GM21576 (cell line): Measurements from ENCODE around the gene DYDC1.
"Not testable (repeated sequence)": the region's sequence is repeated elsewhere in the genome, so short reads cannot be mapped to it uniquely, and the experiment has no call there.

ENCODE experiments used
- ATAC-seq: cut with Tn5 transposase; IDR thresholded peaks from one replicate; pipeline ENCODE4 v1.9.1; 2021; ENCODE audit warnings: mild to moderate bottlenecking, moderate library complexity; ENCODE audit not compliant: unreplicated experiment

Gene DYDC1

GRCh38 chr10:80344912-80345311 is 11.6 kb downstream of the DYDC1 start:
- no peak for ATAC-seq

GRCh38 chr10:80344276-80344675 is 12.3 kb downstream of the DYDC1 start:
- no peak for ATAC-seq

DNA sequence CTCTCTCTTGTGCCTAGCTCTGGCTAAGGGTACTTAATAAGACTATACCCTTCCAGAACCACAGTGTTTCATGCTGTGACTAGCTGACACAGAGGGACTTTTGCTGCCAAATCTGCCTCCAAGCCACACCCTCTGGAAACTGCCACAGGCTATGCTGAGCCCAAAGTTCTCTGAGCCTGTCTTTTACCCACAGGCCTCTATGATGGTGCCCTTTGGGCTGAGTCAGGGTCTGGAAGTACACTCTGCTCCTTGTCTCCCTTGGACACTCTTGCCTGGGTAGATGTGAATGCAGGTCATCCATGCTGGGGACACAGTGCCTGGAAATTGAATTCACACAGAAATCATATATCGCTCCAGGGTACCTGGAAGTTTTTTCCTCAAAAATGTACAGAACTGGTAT is 22.6 kb downstream of the DYDC1 start:
- ATAC-seq: no peak

DNA sequence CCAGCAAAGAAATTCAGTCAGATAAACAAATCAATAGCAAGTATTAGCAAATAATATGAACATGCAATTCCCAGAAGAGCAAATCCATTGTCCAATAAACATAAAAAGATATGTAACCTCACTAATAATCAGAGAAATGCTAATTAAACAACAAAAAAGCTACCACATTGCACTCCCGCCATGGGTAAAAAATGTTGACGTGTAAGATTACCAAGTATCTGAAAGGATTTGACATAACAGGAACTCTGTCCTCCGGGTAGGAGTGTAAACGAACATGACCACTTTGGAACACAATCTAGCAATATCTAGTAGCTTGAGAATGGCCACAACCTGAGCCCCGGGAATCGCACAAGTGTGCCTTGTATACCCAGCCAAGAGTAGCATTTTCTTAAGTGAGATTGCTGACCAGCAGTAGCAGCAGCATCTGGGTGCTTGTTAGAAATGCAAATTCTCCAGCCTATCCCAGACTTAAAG is 31.6 kb downstream of the DYDC1 start:
- ATAC-seq: no peak

GRCh38 chr10:80324086-80324485 is 32.5 kb downstream of the DYDC1 start:
- ATAC-seq: no peak

DNA sequence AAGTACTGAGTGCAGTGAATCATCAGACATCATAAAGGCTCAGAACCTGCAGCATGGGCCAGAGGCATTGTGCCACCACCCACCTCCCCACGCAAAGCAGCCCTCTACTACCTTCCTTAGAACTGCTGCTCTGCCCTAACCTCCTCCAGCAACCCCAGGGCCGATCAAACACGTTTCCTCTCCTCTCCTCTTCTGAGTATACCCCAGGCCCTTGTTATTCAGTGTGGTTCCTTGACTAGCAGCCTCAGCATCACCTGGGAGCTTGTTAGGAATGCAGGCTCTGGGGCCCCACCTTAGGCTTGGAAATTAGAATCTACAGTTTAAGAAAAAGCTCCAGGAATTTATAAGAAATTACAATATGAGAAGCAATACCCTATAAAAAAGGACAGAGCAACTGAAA is 33.2 kb downstream of the DYDC1 start:
- no peak for ATAC-seq

DNA sequence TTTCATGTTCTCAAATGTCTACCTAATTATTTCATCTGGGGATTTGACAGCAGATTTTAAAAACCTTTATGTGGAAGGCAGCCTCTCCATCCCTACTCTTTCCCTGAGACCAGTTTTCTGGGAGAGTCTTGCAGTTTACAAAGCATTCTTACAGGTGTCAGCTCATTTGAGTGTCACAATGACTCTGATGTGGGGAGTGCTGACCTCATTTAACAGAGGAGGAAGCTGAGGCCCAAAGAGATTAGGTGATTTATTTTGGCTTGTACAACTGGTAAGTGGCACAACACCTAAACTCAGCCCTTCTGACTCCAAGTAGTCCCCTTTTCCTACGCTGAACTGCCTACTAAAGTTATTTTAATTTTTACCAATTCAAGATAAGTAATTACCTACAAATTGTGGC is 33.8 kb downstream of the DYDC1 start:
- no peak for ATAC-seq

DNA sequence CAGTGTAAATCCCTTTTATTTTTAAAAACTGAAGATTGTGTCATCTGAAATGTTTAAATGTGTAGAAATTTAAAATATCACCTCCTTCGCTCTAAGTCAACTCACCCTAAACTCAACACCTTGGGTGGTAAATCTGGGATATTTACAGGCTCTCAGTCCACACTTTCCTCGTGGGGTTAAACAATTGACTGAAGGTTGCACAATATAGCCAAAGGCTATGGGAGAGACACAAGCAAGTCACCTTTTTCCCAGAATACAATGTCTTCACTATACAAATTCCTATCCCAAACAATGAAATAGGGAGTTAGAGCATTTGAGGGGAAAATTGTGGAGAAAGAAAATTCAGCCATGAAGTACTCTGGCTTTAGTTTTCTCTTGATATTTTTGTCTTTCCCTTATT is 34.4 kb downstream of the DYDC1 start:
- ATAC-seq: no peak

GRCh38 chr10:80321183-80321582 is 35.4 kb downstream of the DYDC1 start:
- no peak for ATAC-seq

GRCh38 chr10:80320377-80320776 is 36.2 kb downstream of the DYDC1 start:
- ATAC-seq: no peak

GRCh38 chr10:80319725-80320290 is 36.7 kb downstream of the DYDC1 start:
- no peak for ATAC-seq

GRCh38 chr10:80319318-80319717 is 37.2 kb downstream of the DYDC1 start:
- no peak for ATAC-seq

DNA sequence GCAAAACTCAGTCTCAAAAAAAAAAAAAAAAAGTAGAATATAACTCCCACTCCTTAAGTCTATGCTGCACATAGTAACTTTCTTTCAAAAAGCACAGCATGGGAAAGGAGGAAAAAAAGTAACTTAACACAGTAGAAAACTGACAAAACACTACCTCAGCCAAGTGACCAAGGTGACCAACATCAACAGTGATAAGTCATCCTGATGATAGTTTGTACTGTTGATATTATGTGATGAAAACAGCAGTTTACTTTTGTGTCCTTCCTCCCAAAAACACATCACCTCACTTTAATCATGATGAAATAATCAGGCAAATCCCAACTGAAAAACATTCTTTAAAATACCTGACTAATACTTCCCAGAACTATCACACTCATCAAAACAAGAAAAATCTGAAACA is 37.8 kb downstream of the DYDC1 start:
- no peak for ATAC-seq

DNA sequence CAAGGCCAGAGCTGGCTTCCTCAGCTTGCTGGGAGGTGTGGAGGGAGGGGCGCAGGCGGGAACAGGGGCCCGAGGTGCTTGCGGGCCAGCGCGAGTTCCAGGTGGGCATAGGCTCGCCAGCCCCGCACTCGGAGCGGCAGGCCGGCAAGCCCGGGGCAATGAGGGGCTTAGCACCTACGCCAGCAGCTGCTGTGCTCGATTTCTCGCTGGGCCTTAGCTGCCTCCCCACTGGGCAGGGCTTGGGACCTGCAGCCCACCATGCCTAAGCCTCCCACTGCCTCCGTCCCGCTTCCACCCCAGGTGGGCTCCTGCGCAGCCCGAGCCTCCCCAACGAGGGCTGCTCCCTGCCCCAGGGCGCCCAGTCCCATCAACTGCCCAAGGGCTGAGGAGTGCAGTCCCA is 41.2 kb downstream of the DYDC1 start:
- no peak for ATAC-seq

DNA sequence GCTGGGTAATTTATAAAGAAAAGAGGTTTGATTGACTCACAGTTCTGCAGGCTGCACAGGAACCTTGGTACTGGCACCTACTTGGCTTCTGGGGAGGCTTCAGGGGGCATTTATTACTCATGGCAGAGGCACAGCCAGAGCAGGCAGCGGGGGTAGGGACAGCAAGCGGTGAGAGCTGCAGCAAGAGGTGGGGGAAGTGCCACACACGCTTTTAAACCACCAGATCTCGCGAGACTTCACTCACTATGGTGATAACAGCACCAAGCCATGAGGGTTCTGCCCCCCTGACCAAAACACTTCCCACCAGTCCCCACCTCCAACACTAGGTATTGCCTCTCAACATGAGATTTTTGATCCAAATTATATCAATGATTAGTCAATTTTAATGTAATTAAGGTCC is 43.0 kb downstream of the DYDC1 start:
- no peak for ATAC-seq

GRCh38 chr10:80305989-80306388 is 50.6 kb downstream of the DYDC1 start:
- ATAC-seq: not testable (repeated sequence)

GRCh38 chr10:80296942-80297341 is 59.6 kb downstream of the DYDC1 start:
- no peak for ATAC-seq

DNA sequence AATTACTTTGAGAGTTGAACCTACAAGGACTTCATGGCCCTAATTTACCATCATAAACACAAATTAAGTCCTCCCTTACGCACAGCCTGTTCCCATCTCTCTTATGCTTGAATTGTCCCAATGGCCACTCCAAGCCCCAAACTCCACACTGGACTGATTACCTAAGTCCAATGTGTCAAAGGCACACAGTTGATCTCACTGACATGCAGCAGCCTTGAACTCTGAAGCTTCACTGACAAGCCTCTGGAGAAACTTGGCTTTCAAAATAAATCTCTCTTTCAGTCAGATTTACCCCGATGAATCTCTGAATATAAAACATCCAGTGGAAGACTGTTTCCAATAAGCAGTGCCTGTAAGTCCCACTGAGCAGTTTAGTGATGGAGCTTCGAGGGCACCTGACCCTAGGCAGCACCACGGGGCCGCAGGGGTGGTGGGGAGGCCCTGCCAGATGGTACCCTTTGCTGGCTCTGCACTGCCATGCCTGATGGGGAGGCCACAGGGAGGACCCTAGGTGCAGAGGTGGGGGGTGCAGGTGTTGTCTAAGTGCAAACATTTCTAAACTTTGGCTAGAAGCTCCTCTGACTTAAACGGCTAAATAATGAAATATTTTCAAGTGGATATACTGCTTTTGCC is 63.8 kb downstream of the DYDC1 start:
- no peak for ATAC-seq

- no peak for ATAC-seq
Observed at GRCh38 chr10:80290474-80291220, 65.9 kb downstream of the DYDC1 start.

GRCh38 chr10:80289451-80290287 is 66.9 kb downstream of the DYDC1 start, which contains the start of gene MAT1A:
Gene MAT1A (minus strand): TSS chr10:80289658. CDS start chr10:80289423, 235 bp downstream.
- ATAC-seq: no peak

DNA sequence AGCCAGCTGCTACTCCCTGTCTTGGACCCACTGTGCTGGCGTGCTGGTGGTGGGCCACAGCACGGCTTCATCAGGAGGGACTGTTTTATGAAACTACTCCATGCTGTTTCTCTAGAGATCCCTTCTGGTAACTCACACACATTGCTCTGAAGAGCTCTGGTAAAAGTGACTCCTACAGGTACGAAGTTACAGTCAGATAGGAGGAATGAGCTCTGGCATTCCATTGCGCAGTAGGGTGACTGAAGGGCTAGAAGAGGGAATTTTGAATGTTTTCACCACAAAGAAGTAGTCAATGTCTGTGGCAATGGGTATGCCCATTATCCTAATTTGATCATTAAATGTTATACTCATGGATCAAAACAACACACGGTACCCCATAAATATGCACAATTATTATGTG is 67.7 kb downstream of the DYDC1 start:
- ATAC-seq: no peak
